ENCODE results near the gene RAD52. TPM values are rescaled to one million over a fixed set of nuclear protein-coding genes. Genes with fewer than 3 reads are reported as not detected.

RAD52 gene
- total RNA-seq, 1 experiment from 2014 or later, result 15.3 TPM

- H2BK15ac ChIP-seq (ENCODE audit: low read depth, low read length), result no peak overlapping the region
- no peaks in the 10 kb centered on the region; the same call in 1 of the 2 replicates for H3K27me3 ChIP-seq (ENCODE audit: insufficient read depth, low read length)
- no peak overlapping the region for H3K27ac ChIP-seq (ENCODE audit: insufficient read length, low read depth, low read length)
- no peak overlapping the region for H2BK5ac ChIP-seq (ENCODE audit: insufficient read length, low read length)
- no peaks in the 10 kb centered on the region for H3K4me1 ChIP-seq (ENCODE audit: insufficient read depth, low read length)
- Mint-ChIP-seq H3K36me3 (ENCODE audit: insufficient read depth in 1 of 3, low read depth in 3 of 3) (peaks cover 32 to 82% (median 63%) of the 10 kb centered on the region in 3 experiments; a peak in 6 of 7 replicates), H3K4me1 (peaks cover 0 to 10% of the 10 kb centered on the region in 2 experiments; a peak in 2 of 4 replicates), H3K27ac (peak overlapping the region; percentile 0 to 36 (median 34); a peak in 4 of 7 replicates), H3K9me3 (no peaks in the 10 kb centered on the region), H3K27me3 (ENCODE audit: low read depth) (no peaks in the 10 kb centered on the region), H3K4me3 (no peak overlapping the region)
- TF ChIP-seq CTCF (conservative IDR thresholded peaks at IDR 0.05), result no peak
- no peaks in the 10 kb centered on the region for H3K9me3 ChIP-seq (ENCODE audit: control insufficient read depth, low read depth, low read length)
- DNase-seq, result no peak
- no peak overlapping the region for H2BK20ac ChIP-seq (ENCODE audit: low read depth, low read length, poor library complexity, severe bottlenecking)
- no peak overlapping the region for H4K5ac ChIP-seq (ENCODE audit: insufficient read length, low read depth, low read length)
- no peak overlapping the region for H3K4ac ChIP-seq (ENCODE audit: low read depth, low read length)
- no peak overlapping the region for H2BK120ac ChIP-seq (ENCODE audit: low read depth, low read length, poor library complexity, severe bottlenecking)
- H4K8ac ChIP-seq (replicated peaks; ENCODE audit: insufficient read length, low read depth, low read length), result no peak overlapping the region
- H3K79me1 ChIP-seq (ENCODE audit: insufficient read depth, low read depth, low read length, poor library complexity, severe bottlenecking), result no peaks in the 10 kb centered on the region
- no peaks in the 10 kb centered on the region for H4K20me1 ChIP-seq (ENCODE audit: control insufficient read depth, insufficient read depth, insufficient read length)
- H3K4me2 ChIP-seq (ENCODE audit: insufficient read depth, insufficient read length, low read length), result no peak overlapping the region
- no peak overlapping the region for H2BK12ac ChIP-seq (ENCODE audit: insufficient read length, low read depth, low read length)
- H2AFZ ChIP-seq (ENCODE audit: low read length), result no peak overlapping the region
- no peak overlapping the region for H3K18ac ChIP-seq (ENCODE audit: insufficient read length, low read depth, low read length)
- H2AK5ac ChIP-seq (ENCODE audit: insufficient read length, low read length), result no peak overlapping the region
- no peak overlapping the region for H3K56ac ChIP-seq (ENCODE audit: insufficient read length, low read depth, low read length)
- H3T11ph ChIP-seq (ENCODE audit: low read length), result no peak overlapping the region
- WGBS (ENCODE audit: extremely low coverage, insufficient read length, low lambda C conversion rate), result no CpG with 5 or more reads among the region's 9 CpGs
- H3K14ac ChIP-seq (ENCODE audit: insufficient read depth, low read length), result no peak overlapping the region
- no peak overlapping the region for H3K23ac ChIP-seq (ENCODE audit: insufficient read length, low read depth, low read length)
- no peak overlapping the region for H3K9ac ChIP-seq (ENCODE audit: extremely low read depth, insufficient read length, low read length)
- H3K23me2 ChIP-seq (ENCODE audit: insufficient read length, low read depth, low read length, poor library complexity, severe bottlenecking), result no peaks in the 10 kb centered on the region
- no peak overlapping the region for H4K91ac ChIP-seq (ENCODE audit: insufficient read length, low read depth, low read length)
- H3K79me2 ChIP-seq (ENCODE audit: insufficient read depth, low read length), result no peaks in the 10 kb centered on the region
Measured at GRCh38 chr12:905261-906031, 44.0 kb downstream of the RAD52 start.
